NCI-H2227 treated with DMSO at 0.1 percent for 48 hours (cell line): ENCODE results near the gene RABGEF1.
"Not testable (repeated sequence)": the region's sequence is repeated elsewhere in the genome, so short reads cannot be mapped to it uniquely, and the experiment has no call there.

ENCODE experiments used
- DNase-seq: peaks from one replicate; lab custom pipeline; 2025; lab: John Stamatoyannopoulos, UW

Gene RABGEF1

DNA sequence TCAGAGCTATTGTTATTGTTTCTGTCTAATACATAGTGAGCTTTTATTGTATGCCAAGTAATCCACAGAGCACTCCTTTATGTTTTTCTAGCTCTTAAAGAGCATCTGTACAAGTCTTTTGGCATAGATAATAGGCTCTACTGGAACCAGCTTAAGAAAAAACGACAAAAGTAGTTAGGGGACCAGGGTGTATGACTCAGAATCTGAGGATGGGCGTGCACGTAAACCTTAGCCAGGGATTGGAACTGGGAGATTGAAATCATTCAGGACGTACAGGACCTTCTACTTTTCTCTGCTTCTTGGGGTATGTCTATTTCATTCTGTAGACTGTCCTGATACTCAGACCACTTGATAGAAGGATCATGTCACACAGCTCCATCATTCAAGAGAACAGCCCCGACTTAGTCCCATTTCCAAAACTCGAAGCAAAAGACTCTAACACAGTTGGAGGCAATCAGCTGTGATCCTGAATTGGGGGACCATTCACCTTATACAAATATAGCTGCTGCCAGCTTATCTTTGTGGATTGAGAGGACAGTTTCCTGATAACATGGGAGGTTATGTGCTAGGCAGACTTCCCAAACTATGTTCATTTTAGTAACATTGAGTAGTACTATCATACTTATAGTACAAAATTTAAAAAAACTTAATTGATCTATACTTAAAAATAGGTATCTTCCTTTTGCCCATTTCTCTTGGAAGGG lies 24.9 kb downstream of the RABGEF1 start:
- not testable (repeated sequence) for DNase-seq

DNA sequence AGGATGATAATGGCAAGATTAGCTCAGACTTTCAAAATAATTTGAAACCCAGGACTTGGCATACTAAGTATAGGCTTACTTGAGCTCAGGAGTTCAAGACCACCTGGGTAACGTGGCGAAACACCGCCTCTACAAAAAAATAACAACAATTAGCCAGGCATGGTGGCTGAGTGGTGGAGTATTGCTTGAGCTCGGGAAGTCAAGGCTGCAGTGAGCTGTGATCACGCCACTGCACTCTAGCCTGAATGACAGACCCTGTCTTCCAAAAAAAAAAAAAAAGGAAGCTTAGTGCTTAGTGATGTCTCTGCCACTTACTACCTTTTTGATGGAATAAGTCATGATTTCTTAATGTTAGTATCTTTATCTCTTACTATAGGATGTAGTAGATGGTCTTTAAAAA lies 25.5 kb downstream of the RABGEF1 start:
- no peak for DNase-seq

- not testable (repeated sequence) for DNase-seq
Observed at GRCh38 chr7:66767486-66767885, 27.0 kb downstream of the RABGEF1 start.

- no peak for DNase-seq
Observed at GRCh38 chr7:66768865-66769832, 28.6 kb downstream of the RABGEF1 start.

GRCh38 chr7:66769833-66770512 lies 29.4 kb downstream of the RABGEF1 start:
- no peak for DNase-seq

- DNase-seq = peak; percentile 5
Observed at GRCh38 chr7:66771795-66772194, 31.3 kb downstream of the RABGEF1 start.

DNA sequence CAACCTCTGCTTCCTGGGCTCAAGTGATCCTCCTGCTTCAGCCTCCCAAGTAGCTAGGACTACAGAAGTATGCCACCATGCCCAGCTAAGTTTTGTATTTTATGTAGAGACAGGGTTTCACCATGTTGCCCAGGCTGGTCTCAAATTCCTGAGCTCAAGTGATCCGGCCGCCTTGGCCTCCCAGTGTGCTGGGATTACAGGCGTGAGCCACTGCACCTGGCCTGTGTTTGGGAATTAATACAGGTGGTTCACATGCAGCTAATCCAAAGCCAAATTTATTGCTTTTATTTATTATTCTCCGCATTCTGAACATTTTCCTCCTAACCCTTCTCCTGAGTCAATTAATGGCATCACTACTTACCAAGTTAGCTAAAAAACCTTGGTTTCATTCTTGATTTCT lies 33.2 kb downstream of the RABGEF1 start:
- not testable (repeated sequence) for DNase-seq

- DNase-seq = not testable (repeated sequence)
Observed at GRCh38 chr7:66776383-66776782, 35.9 kb downstream of the RABGEF1 start.

GRCh38 chr7:66776800-66777442 lies 36.4 kb downstream of the RABGEF1 start:
- DNase-seq = no peak

GRCh38 chr7:66778201-66778600 lies 37.7 kb downstream of the RABGEF1 start:
- DNase-seq = no peak

- no peak for DNase-seq
Observed at GRCh38 chr7:66779669-66780409, 39.3 kb downstream of the RABGEF1 start.

- no peak for DNase-seq
Observed at GRCh38 chr7:66781408-66782090, 41.0 kb downstream of the RABGEF1 start.

GRCh38 chr7:66782875-66783274 lies 42.3 kb downstream of the RABGEF1 start:
- DNase-seq = peak; percentile 44

DNA sequence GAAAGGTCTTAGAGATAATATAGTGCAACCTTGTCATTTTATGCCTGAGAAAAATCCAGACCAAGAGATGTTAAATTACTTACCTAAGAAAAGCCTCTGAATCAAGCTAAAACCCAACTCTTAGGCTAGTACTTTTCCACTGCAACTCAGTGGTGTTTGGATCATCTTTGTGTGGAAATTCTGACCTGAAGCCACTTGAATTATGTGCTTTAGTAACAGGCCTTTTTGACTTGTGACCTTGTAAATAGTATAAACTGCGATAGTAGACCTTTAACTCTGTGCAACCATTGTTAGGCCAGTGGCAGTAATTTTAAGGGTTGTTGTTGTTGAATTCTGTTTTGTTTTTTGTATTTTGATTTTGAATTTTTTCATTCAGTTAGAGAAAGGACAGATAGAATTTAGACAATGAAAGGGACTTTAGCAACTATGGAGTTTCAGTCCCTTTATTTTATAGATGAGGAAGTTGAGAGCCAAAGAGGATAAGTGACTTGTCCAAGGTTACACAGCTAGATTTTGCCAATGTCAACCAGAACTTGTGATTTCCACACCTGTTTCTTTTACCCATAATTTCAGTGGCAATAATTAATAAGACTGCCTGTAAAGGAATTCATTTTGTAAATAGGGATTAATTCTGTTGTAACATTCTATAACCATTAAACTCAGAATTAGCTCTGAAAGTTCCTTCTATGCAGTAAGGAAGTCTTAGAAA lies 43.5 kb downstream of the RABGEF1 start:
- not testable (repeated sequence) for DNase-seq

DNA sequence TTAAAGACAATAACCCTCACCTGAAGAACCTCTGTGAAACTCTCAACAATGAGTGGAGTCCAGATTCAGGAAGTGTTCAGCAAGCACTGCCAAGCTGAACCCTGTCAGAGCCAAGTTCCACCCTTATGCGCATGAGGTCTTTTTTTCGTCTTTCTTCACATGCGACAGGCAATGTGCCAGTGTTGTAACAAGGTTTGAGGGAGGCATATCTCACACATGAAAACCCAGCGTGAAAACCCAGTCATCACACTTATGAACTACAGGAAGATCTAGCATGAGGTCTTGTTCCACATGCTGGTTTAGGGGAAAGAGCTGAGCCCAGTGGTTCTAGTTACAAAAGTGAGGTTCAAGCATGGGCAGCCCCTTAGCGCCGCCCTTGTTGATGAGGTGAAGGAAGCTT lies 49.7 kb downstream of the RABGEF1 start:
- no peak for DNase-seq

- DNase-seq = no peak
Observed at GRCh38 chr7:66790725-66791124, 50.2 kb downstream of the RABGEF1 start.

GRCh38 chr7:66800591-66800990 lies 60.1 kb downstream of the RABGEF1 start:
- DNase-seq = no peak

DNA sequence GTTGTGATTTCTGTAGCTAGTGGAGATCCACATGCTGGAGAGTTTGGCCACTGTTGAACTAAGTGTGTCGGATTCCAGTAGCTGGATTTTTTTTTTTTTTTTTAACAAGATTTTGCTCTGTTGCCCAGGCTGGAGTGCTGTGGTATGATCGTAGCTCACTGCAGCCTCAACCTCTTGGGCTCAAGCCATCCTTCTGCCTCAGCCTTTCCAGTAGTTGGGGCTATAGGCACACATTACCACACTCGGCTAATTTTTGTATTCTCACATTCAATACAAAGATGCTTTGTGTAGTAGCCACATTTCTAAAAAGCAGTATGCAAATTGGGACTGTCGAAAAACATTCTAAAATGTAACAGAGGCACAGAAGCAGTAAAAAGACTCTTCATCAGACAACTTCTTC lies 63.5 kb downstream of the RABGEF1 start:
- DNase-seq = no peak

- no peak for DNase-seq
Observed at GRCh38 chr7:66807736-66808135, 67.2 kb downstream of the RABGEF1 start.

DNA sequence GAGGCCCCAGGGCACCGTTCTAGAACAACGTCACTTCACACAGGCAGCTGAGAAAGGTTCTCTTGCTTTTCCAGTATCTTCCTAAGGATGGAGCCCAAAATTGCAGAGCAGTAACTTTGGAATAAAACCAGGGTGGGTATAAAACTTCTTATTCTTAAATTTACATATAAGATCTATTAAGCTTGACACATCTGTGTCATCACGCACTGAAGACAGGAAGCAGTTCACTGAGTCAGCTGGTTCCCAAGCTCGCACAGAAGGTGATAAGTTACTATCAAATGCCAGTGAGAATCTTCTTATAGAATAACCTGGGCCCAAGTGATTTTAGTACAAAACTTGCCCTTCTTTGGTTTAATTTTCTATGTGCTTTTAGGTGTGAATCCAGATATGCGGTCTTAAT lies 70.2 kb downstream of the RABGEF1 start:
- no peak for DNase-seq
